CD14-positive monocyte (primary cell): Measurements from ENCODE around the gene TAMM41. TPM values are rescaled to one million over a fixed set of nuclear protein-coding genes. Genes with fewer than 3 reads are reported as not detected.

Source experiments
- DNase-seq, 3 donors: peaks; one replicate each; pipeline ENCODE4 v3.0.0-alpha.2; 2011 to 2022
- H2AFZ ChIP-seq: 2 replicates; pipeline ENCODE4 v1.6.0; 2012; ENCODE audit warnings: mild to moderate bottlenecking, low read depth, low read length, inconsistent platforms; ENCODE audit not compliant: insufficient read depth, poor library complexity, severe bottlenecking
- H3K27ac ChIP-seq, 2 donors: 1 replicate in 1 of 2; 2 replicates in 1 of 2; pipeline ENCODE4 v1.5.1; 2012 to 2013; ENCODE audit warnings: low read length in 2 of 2, control low read depth in 1 of 2, inconsistent platforms in 1 of 2, low read depth in 1 of 2, mild to moderate bottlenecking in 1 of 2
- H3K27me3 ChIP-seq, 2 donors: one replicate each; pipeline versions ENCODE4 v1.6.0 to v1.6.1; 2011 to 2013; ENCODE audit warnings: low read length in 2 of 2; ENCODE audit not compliant: control insufficient read depth in 2 of 2, insufficient read depth in 2 of 2
- H3K36me3 ChIP-seq, 2 donors: replicated peaks in 1 of 2; 1 replicate in 1 of 2; 2 replicates in 1 of 2; pipeline versions ENCODE4 v1.5.1 to v1.6.1; 2012 to 2013; ENCODE audit warnings: low read length in 2 of 2, control low read depth in 1 of 2, inconsistent platforms in 1 of 2, mild to moderate bottlenecking in 1 of 2; ENCODE audit not compliant: insufficient read depth in 2 of 2, control insufficient read depth in 1 of 2
- H3K4me1 ChIP-seq, 2 donors: 1 replicate in 1 of 2; 2 replicates in 1 of 2; pipeline versions ENCODE4 v1.5.1 to v1.6.1; 2012 to 2013; ENCODE audit warnings: low read length in 2 of 2, control low read depth in 1 of 2, inconsistent platforms in 1 of 2, mild to moderate bottlenecking in 1 of 2, moderate library complexity in 1 of 2; ENCODE audit not compliant: insufficient read depth in 2 of 2, control insufficient read depth in 1 of 2
- H3K4me2 ChIP-seq: replicated peaks from 2 replicates; pipeline ENCODE3; 2012; ENCODE audit warnings: low read length, moderate library complexity, mild to moderate bottlenecking; ENCODE audit not compliant: poor library complexity, severe bottlenecking; ENCODE audit errors: extremely low read depth
- H3K4me3 ChIP-seq, 3 experiments: fragments of 200-600 bp in 1 of 3; sonication (generic) in 1 of 3; replicated peaks in 1 of 3; 1 replicate in 2 of 3; 2 replicates in 1 of 3; pipeline ENCODE4 v1.5.1; 2011 to 2013; ENCODE audit warnings: low read length in 3 of 3, mild to moderate bottlenecking in 3 of 3, control low read depth in 2 of 3, low read depth in 2 of 3, inconsistent platforms in 1 of 3, moderate library complexity in 1 of 3
- H3K79me2 ChIP-seq: 2 replicates; pipeline ENCODE4 v1.6.0; 2012; ENCODE audit warnings: mild to moderate bottlenecking, control low read depth, inconsistent platforms, low read length, moderate library complexity; ENCODE audit not compliant: insufficient read depth
- H3K9ac ChIP-seq: 2 replicates; pipeline ENCODE4 v1.6.0; 2017; ENCODE audit warnings: low read length, mild to moderate bottlenecking; ENCODE audit not compliant: insufficient read depth, poor library complexity, severe bottlenecking
- H3K9me3 ChIP-seq, 2 donors: replicated peaks in 1 of 2; 1 replicate in 1 of 2; 2 replicates in 1 of 2; pipeline versions ENCODE4 v1.5.1 to v1.6.1; 2012 to 2013; ENCODE audit warnings: low read length in 2 of 2, control low read depth in 1 of 2; ENCODE audit not compliant: control insufficient read depth in 1 of 2, insufficient read depth in 1 of 2
- H4K20me1 ChIP-seq: 2 replicates; pipeline ENCODE4 v1.6.0; 2012; ENCODE audit warnings: mild to moderate bottlenecking, low read length, control low read depth, moderate library complexity; ENCODE audit not compliant: insufficient read depth
- H3K27ac Mint-ChIP-seq, 7 donors: one replicate each; pipeline ENCODE4 v1.8.0; 2020; ENCODE audit warnings: mild to moderate bottlenecking in 7 of 7, mixed read lengths in 7 of 7, moderate library complexity in 6 of 7, inconsistent platforms in 2 of 7
- H3K27me3 Mint-ChIP-seq, 3 donors: one replicate each; pipeline ENCODE4 v1.8.0; 2021 to 2022; ENCODE audit warnings: low read depth in 3 of 3, mild to moderate bottlenecking in 3 of 3, mixed read lengths in 3 of 3, moderate library complexity in 3 of 3, inconsistent platforms in 1 of 3
- H3K36me3 Mint-ChIP-seq, 2 donors: one replicate each; pipeline ENCODE4 v1.8.0; 2020; ENCODE audit warnings: mixed read lengths in 2 of 2, inconsistent platforms in 1 of 2, mild to moderate bottlenecking in 1 of 2
- H3K4me1 Mint-ChIP-seq: one replicate; pipeline ENCODE4 v1.8.0; 2020; ENCODE audit warnings: mild to moderate bottlenecking, mixed read lengths
- H3K4me3 Mint-ChIP-seq, 2 donors: one replicate each; pipeline ENCODE4 v1.8.0; 2020; ENCODE audit warnings: mild to moderate bottlenecking in 2 of 2, mixed read lengths in 2 of 2, moderate library complexity in 1 of 2
- H3K9me3 Mint-ChIP-seq, 7 donors: one replicate each; pipeline ENCODE4 v1.8.0; 2020 to 2022; ENCODE audit warnings: mixed read lengths in 7 of 7, mild to moderate bottlenecking in 6 of 7, moderate library complexity in 6 of 7, inconsistent platforms in 2 of 7
- CTCF ChIP-seq: fragments of 200-600 bp; IDR thresholded peaks from one replicate; pipeline ENCODE4 v1.8.0; 2022; ENCODE audit warnings: antibody characterized with exemption, mild to moderate bottlenecking
- WGBS: methylation state at CpG from one replicate; pipeline ENCODE4 v1.1.5; 2013; ENCODE audit warnings: missing lambda C conversion rate; ENCODE audit not compliant: insufficient coverage; 5-methylcytosine and 5-hydroxymethylcytosine counted together
- intact Hi-C, 2 donors: fragments of 100-400 bp; cut with micrococcal nuclease; formaldehyde crosslinking; loops; one replicate each; pipeline versions ENCODE4 v1.15.0 to v1.15.1; 2023
- polyA plus RNA-seq, 3 donors: library from polyadenylated mRNA; depleted of rRNA in 1 of 3; unstranded in 2 of 3; stranded (reverse) in 1 of 3; fragments of 300-500 nt in 2 of 3; fragments of >200 nt in 1 of 3; fragmentation: Illumina TruSeq in 2 of 3; gene quantifications; 1 replicate in 2 of 3; 2 replicates in 1 of 3; pipeline ENCODE4 v1.2.3, GENCODE V29; 2012 to 2021

Gene TAMM41
- polyA plus RNA-seq, 3 donors, result 3.7 to 10.8 (median 5.0) TPM

- H3K36me3 ChIP-seq, result peaks cover 49 to 85% of the 10 kb centered on the region in 2 donors
These were observed 41.0 kb downstream of the TAMM41 start for GRCh38 chr3:11805716-11806115.

More at GRCh38 chr3:11805716-11806115, 41.0 kb downstream of the TAMM41 start:
- Histone ChIP-seq H4K20me1 (no peaks in the 10 kb centered on the region), H3K79me2 (no peaks in the 10 kb centered on the region), H3K9ac (no peak overlapping the region), H3K4me1 (no peaks in the 10 kb centered on the region), H3K27ac (no peak overlapping the region), H3K27me3 (no peaks in the 10 kb centered on the region), H3K4me3 (no peak overlapping the region), H3K9me3 (peaks cover 0 to 9% of the 10 kb centered on the region in 2 donors), H2AFZ (no peak overlapping the region), H3K4me2 (no peak overlapping the region)
- no CpG with 5 or more reads among the region's 7 CpGs for WGBS
- H3K4me3 Mint-ChIP-seq, result no peak overlapping the region
- intact Hi-C loops, result loop anchor here in 1 of 2 donors (10.0 kb wide), 1 partner anchor 431 kb away; no protein-coding TSS in a partner anchor
- H3K27me3 Mint-ChIP-seq, result no peaks in the 10 kb centered on the region
- no peak overlapping the region for H3K27ac Mint-ChIP-seq
- H3K4me1 Mint-ChIP-seq, result no peaks in the 10 kb centered on the region
- no peak for TF ChIP-seq CTCF
- no peak for DNase-seq
- H3K9me3 Mint-ChIP-seq, result peaks cover 3 to 20% (median 14%) of the 10 kb centered on the region in 7 donors
- H3K36me3 Mint-ChIP-seq, result peaks cover 75 to 80% of the 10 kb centered on the region in 2 donors
